ENCODE measurements around the gene WDR47.
"Not testable (repeated sequence)": the region's sequence is repeated elsewhere in the genome, so short reads cannot be mapped to it uniquely, and the experiment has no call there.

The WDR47 gene

DNA sequence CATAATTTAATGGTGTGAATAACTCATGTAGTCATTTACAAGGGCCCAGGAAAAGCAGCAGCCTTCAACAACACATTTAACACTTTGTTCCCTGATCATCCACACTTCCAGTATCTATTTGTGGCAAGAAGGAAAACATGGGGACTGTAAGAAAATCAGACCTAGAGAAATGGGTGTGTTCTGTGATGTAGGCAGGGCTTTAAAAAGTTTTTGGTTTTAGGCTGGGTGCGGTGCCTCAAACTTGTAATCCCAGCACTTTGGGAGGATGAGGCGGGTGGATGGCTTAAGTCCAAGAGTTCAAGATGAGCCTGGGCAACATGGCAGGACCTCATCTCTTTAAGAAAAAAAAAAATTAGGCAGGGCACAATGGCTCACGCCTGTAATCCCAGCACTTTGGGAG lies 14.2 kb upstream of the WDR47 start:
- no peak for DNase-seq (ENCODE audit: extremely low spot score, insufficient read length, low read depth)
- no peak for FAIRE-seq

DNA sequence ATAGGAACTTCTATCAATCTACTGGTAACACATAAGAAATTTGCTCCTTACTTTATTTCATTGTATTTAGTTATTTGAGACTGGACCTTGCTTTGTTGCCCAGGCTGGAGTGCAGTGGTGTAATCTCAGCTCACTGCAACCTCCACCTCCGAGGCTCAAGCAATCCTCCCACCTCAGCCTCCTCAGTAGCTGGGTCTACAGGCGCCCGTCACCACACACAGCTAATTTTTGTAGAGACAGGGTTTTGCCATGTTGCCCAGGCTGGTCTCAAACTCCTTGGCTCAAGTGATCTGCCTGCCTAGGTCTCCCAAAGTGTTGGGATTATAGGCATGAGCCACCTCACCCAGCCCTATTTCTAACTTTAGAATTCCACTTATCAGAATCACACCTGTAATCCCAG lies 10.2 kb upstream of the WDR47 start:
- DNase-seq (ENCODE audit: extremely low spot score, insufficient read length, low read depth); FAIRE-seq: not testable (repeated sequence)

DNA sequence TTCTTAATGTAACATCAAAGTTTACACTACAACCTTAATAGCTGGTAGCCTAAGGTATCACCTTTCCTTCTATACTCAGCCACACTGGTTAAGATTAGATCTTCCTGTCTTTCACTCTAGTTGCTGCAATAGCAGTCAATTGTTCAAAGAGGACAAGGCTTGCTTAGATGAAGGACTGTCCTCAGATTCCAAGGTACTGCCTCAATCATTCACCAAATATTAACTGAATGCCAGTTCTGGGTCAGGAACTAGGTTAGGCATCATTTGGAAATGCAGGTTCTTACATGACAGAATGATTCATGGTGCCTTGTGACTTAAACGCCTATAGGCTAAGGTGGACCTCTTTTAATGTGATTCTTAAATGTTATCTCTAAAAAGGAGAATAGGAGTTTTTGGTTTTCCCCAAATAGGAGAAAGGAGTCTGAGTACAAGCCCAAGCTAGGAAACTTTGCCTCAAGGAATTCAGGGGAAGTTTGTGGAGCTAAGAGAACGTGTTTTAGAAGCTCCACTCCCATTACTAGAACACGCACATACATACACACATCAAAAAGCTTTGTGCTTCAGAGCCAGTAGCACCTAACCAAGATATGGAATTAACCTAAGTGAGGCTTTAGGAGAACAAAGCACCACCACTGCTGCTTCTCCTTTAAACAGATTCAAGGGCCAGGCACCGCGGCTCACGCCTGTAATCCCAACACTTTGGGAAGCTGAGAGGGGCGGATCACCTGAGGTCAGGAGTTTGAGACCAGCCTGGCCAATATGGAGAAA lies 8.5 kb upstream of the WDR47 start:
- no peak for DNase-seq (ENCODE audit: extremely low spot score, insufficient read length, low read depth)
- no peak for FAIRE-seq

DNA sequence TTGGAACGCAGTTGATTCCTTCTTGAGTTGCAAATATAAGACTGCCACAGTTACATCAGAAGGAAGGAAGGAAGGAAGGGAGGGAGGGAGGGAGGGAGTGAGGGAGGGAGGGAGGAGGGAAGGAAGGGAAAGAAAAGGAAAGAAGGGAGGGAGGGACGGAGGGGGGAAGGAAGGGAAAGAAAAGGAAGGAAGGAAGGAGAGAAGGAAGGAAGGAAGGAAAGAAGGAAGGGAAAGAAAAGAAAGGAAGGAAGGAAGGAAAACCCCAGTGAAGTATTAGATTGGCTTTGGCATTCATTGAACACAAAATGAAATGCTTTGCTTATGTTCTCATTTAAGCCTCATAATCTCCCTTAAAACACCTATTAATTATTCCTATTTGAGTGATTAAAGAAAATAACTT lies 6.4 kb upstream of the WDR47 start:
- DNase-seq (ENCODE audit: extremely low spot score, insufficient read length, low read depth), result no peak
- no peak for FAIRE-seq

DNA sequence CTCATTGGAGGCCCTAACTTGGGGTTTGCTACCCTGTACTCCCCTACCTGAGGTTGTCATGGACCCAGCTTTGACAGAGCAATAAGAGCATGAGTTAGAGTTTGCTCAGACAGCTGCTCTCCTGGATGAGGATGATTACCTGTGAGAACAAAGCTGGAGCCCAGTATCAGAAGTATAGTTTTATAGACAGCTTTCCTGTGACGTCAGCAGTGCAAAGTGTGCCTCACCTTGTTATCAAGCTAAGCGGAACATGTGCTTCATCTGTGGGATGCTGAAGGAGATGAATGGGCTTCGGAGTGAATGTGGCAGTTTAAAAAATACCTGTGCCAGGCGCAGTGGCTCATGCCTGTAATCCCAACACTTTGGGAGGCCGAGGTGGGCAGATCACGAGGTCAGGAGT lies 5.4 kb upstream of the WDR47 start:
- DNase-seq (ENCODE audit: extremely low spot score, insufficient read length, low read depth) (no peak), FAIRE-seq (no peak)

DNA sequence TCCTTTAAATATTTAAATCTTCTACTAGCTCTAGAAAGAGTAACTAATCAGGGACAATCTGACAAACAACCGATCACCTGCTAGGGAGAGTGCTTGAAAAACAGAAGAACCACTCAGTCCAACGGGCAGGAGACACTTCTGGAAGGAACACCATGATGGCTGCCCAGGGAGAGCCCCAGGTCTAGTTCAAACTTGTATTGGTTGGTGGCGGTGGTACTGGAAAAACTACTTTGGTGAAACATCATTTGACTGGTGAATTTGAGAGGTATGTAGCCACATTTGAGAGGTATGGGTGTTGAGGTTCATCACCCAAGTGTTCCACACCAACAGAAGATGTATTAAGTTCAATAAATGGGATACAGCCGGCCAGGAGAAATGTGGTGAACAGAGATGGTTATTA lies 4.8 kb upstream of the WDR47 start:
- DNase-seq (ENCODE audit: extremely low spot score, insufficient read length, low read depth) (no peak), FAIRE-seq (no peak)

DNA sequence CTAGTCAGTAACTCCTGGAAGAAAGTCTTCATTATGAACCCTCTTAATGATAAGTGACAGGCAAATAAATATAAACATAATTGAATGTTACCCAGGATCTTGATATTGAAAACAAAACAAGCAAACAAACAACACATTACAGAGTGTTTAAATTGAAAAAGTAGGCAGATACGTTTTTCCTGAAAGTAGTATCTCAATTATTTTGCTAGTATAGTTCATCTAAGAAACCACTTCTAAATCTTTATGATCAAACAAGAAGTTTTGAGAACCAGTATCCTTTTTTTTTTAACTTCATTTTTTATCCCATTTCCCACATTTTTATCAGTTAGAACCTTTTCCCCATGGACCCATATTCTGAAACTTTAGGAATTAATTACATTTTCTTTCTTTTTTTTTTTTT lies 3.7 kb upstream of the WDR47 start:
- DNase-seq (ENCODE audit: extremely low spot score, insufficient read length, low read depth) (no peak), FAIRE-seq (no peak)

DNA sequence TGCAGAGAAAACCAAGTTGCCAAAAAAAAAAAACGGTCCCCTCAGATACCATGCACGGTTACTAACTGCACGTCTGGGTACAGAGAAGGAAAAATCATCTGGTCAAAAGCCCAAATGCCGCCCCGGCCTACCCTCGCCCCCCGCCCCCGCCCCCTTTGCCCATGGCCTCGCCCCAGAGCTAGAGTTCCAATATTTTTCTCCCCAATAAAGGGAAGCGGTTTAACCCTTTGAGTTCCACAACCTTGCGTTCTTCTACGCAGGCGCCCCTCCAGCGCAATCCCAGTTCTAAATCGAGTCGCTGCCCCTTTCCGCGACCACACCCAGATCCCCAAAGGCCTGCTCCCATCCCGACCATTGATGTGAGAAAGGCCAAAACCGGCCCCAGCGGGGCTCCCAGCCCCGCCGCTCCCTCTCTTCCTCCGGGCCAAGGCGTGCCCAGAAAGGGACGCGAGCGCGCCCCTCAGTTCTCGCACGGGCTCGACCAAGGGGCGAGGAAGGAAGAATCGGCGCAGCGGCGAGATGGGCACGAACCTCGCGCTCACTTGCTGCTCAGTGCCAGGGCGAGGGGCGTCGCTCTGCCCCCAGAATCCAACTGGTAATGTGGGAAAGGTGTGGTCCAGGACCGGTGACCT lies 797 bp downstream of the WDR47 start:
- FAIRE-seq, result no peak

DNA sequence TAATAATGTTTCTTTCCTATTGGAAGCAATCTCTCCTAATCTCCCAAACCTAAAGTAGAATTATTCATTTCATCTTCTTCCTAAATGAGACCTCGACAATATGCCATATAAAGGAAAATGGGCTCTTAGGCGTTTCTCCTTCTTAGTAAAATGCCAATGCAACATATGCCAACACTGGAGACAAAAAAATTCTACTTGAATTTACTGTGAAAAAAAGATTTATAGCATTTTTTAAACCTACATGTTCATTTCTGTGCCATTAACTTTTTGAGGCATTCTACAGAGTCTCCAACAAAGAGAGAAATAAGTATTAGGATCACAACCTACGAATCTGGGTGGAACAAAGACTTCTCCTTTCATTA lies 1.3 kb downstream of the WDR47 start:
- no peak for DNase-seq (ENCODE audit: extremely low spot score, insufficient read length, low read depth)
- no peak for FAIRE-seq

More for the DNA sequence above, 797 bp downstream of the WDR47 start:
- DNase-seq (ENCODE audit: extremely low spot score, insufficient read length, low read depth), result no peak

DNA sequence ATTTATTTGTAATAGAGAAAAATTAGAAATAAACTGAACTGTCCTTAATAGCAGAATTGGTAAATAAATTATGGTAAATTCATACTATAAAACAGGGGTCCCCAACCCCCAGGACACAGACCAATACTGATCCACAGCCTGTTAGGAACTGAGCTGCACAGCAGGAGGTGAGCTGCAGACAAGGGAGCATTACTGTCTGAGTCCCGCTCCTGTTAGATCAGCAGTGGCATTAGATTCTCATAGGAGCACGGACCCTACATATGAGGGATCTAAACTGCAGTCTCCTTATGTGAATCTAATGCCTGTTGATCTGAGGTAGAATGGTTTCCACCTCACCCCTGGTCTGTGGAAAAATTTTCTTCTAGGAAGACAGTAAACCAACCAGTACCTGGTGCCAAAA lies 7.5 kb downstream of the WDR47 start:
- DNase-seq (ENCODE audit: extremely low spot score, insufficient read length, low read depth) (no peak), FAIRE-seq (no peak)

DNA sequence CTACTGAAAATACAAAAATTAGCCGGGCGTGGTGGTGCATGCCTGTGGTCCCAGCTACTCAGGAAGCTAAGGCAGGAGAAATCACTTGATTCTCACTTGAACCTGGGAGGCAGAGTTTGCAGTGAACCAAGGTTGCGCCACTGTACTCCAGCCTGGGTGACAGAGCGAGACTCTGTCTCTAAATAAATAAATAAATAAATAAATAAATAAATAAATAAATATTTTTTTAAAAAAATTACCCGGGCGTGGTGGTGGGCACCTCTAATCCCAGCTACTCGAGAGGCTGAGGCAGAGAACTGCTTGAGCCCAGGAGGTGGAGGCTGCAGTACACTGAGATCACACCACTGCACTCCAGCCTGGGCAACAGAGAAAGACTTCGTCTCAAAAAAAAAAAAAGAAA lies 12.4 kb downstream of the WDR47 start:
- FAIRE-seq; DNase-seq (ENCODE audit: extremely low spot score, insufficient read length, low read depth): not testable (repeated sequence)

DNA sequence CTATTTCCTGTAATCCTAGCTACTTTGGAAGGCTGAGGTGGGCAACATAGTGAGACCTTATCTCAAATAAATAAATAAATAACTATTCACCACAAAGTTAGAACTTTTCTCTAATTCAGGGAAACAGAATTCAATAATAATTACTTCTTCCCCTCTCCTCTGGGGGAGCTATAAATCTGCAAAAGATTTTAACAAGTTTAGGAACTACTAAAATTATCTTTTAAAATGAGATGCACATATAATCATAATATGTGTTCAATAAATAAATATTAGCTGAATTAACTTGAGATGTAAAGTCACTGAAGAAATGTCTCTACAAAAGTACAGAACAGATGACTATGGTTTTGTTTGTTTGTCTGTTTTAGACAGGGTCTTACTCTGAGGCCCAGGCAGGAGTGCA lies 14.1 kb downstream of the WDR47 start:
- FAIRE-seq (no peak), DNase-seq (ENCODE audit: extremely low spot score, insufficient read length, low read depth) (no peak)

DNA sequence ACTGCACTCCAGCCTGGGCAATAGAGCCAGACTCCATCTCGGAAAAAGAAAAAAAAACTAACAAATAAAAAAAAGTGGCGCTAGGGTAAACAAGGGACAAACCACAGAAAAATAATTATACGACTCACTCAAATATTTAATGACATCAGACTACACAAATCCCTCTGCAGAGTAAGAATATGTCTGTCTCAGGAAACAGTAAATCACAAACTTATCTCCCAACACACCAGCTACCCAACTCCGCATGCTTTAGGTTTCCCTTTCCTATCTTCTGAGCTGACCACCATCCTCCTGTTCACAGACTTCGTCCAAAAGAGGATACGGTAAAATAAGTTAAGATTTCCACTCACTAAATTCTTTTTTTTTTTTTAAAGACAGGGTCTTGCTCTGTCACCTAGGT lies 16.2 kb downstream of the WDR47 start:
- DNase-seq (ENCODE audit: extremely low spot score, insufficient read length, low read depth), result no peak
- no peak for FAIRE-seq

DNA sequence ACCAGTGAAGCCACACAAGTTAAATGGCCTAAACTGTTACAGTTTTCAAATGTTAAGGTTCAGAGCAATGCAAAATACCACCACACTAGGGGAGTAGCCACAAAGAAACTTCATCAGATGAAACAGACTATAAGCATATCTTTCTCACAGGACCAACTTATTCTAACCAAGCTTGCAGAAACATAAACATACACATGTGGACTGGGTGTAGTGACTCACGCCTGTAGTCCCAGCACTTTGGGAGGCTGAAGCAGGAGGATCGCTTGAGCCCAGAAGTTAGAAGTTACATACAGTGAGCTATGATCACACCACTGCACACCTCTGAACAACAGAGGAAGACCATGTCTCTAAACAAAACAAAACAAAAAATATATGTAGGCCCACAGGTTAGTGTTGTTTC lies 17.3 kb downstream of the WDR47 start:
- FAIRE-seq (no peak), DNase-seq (ENCODE audit: extremely low spot score, insufficient read length, low read depth) (no peak)

DNA sequence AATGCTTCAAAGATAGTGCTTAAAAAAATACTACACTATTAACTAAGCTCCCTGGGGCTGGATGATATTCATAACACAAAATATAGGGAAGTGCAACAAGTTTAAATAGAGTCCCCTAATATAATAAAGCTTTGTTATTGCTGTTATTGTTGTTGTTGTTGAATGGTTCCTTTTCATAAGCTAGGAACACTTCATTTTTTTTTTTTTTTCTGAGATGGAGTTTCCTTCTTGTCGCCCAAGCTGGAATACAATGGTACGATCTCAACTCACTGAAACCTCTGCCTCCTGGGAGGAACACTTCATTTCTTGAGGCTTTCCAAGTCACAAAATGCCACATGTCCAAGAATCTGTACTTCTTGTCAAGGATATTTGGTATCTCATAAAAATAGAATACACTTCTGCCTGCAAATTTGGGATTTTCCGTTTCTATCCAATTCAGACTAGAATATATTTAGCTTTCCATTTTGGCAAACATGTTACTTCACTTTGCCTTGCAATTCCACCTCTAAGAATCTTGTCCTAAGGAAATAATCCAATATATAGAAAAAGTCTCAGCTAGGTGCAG lies 21.1 kb downstream of the WDR47 start:
- FAIRE-seq, result no peak
- no peak for DNase-seq (ENCODE audit: extremely low spot score, insufficient read length, low read depth)

DNA sequence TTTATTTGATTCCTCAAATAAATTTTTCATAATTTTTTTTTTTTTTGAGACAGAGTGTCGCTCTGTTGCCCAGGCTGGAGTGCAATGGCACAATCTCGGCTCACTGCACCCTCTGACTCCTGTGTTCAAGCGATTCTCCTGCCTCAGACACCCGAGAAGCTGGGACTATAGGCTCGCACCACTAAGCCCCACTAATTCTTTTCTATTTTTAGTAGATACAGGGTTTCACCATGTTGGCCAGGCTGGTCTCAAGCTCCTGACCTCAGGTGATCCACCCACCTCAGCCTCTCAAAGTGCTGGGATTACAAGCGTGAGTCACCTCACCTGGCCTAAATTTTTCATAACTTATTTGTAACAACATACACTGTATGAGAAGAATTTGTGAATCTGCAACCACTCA lies 24.2 kb downstream of the WDR47 start:
- DNase-seq (ENCODE audit: extremely low spot score, insufficient read length, low read depth); FAIRE-seq: not testable (repeated sequence)

DNA sequence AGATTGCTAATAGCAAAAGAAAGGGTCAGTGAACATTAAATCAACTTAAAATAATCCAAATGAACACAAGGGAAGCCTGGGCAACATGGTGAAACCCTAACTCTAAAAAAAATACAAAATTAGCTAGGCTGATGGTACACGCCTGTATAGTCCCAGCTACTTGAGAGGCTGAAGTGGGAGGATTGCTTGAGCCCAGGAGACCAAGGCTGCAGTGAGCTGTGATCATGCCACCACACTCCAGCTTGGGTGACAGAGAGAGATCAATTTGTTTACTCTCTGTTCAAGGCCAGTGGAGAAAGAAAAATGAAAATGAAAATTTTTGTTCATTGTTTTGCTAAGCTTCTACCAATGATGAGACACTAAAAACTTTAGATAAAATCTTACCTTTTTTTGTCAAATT lies 24.8 kb downstream of the WDR47 start:
- DNase-seq (ENCODE audit: extremely low spot score, insufficient read length, low read depth) (no peak), FAIRE-seq (no peak)

DNA sequence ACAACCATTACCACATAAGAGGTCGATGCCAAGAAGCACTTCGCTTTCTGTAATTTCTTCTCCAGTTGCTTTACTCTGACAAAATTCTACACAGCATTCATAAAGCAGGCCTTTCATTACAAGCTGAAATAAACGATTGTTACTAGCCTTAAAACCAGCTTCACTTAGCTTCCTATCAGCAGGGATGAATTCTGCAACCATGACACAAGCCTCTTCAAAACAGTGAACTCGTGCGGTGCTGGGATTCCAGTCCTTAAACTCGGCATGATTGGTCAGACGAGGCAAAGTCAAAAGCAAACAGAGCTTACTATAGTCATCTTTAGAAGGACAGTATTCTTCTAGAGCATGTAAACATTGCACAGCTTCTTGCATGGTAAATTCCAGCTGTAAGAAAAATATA lies 30.6 kb downstream of the WDR47 start:
- FAIRE-seq (no peak), DNase-seq (ENCODE audit: extremely low spot score, insufficient read length, low read depth) (no peak)

DNA sequence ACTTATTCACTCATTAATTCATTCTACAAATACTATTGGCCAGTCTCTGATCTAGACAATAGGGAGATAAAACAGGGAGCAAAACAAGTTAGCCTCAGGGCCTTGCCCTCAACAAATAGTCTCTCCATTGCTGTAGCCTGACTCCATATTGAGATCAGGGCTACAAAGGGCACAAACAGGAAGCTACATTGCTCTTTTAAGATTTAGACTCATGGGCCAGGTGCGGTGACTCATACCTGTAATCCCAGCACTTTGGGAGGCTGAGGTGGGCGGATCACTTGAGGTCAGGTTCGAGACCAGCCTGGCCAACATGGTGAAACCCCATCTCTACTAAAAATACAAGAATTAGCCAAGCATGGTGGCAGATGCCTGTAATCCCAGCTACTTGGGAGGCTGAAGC lies 45.3 kb downstream of the WDR47 start:
- DNase-seq (ENCODE audit: extremely low spot score, insufficient read length, low read depth); FAIRE-seq: not testable (repeated sequence)

DNA sequence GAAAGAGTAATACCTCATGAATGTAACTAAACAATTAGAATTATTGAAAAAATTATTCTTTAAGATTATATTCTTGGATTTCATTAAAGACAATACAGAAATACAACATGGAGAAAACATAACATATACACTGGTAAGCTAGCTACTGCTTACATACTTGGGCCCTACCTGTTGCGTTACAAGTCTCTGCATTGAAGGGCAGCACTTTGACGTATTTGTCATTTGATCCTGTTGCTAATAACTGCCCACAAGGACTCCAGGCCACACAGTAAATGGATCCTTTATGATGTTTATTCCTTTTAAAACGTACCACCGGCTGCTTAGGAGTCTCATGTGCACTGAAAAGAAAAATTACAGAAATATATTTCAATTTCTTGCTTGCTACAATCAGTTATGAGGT lies 58.8 kb downstream of the WDR47 start:
- no peak for FAIRE-seq

DNA sequence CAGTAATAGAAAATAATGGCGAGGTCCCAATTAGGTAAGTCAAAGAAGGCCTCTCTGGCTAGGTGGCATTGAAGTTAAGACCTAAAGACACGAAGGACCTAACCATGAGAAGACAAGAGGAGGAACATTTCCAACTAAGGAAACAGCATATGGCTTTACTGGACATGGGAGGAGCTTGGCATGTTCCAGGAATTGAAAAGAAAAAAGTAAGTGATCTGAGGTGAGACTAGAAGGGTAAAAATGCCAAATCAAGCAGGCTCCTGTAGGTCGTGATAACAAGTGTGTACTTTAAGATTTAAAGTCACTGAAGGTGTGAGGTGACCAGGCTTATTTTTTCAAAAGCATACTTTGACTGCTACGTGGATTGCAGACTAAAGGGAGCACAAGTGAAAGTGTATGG lies 65.2 kb downstream of the WDR47 start:
- no peak for DNase-seq (ENCODE audit: extremely low spot score, insufficient read length, low read depth)
- no peak for FAIRE-seq

More for the DNA sequence above, 58.8 kb downstream of the WDR47 start:
- DNase-seq (ENCODE audit: extremely low spot score, insufficient read length, low read depth), result no peak

DNA sequence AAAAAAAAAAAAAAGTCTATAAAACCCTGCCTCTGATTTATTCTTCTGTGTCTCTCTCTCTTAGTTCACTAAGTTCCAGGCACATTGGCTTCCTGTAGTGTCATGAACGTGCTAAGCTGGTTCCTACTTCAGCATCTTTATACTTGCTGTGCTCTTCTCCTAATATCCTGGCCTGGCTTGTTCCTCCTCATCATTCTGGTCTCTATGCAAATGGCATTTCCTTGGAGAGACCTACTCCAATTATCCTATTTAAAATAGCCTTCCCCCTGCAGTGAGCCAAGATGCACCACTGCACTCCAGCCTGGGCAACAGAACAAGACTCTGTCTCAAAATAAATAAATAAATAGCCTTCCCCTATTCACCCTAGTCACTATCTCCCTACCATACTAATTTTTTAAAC lies 69.0 kb downstream of the WDR47 start:
- FAIRE-seq, result no peak
- no peak for DNase-seq (ENCODE audit: extremely low spot score, insufficient read length, low read depth)

All from GM18507 (cell line).